Measurements from ENCODE around the gene AKAP17A.
"Not testable (repeated sequence)": the region's sequence is repeated elsewhere in the genome, so short reads cannot be mapped to it uniquely, and the experiment has no call there.

Gene AKAP17A

GRCh38 chrX:1564750-1565683, 26.4 kb upstream of the AKAP17A start:
- Histone ChIP-seq H3K27ac (replicated peaks) (peak overlapping the region; percentile 62), H3K27me3 (ENCODE audit: insufficient read depth, poor library complexity, severe bottlenecking) (no peaks in the 10 kb centered on the region), H3K4me3 (replicated peaks; ENCODE audit: insufficient read depth, low read length) (no peak overlapping the region)
- DNase-seq (ENCODE audit: low read depth in 1 of 2, low spot score in 1 of 2), result no peak
- TF ChIP-seq SPI1 (IDR thresholded peaks at IDR 0.05; ENCODE audit: borderline replicate concordance, low read depth) (0 out of 2 replicates have a peak, but pooled peaks have one; percentile 4), REST (IDR thresholded peaks at IDR 0.05; ENCODE audit: insufficient replicate concordance, low read depth) (no peak), GABPA (IDR thresholded peaks at IDR 0.05; ENCODE audit: low read depth) (no peak), POLR2AphosphoS5 (IDR thresholded peaks at IDR 0.05; ENCODE audit: low read depth) (no peak)
- TF ChIP-seq, protein P1, sequence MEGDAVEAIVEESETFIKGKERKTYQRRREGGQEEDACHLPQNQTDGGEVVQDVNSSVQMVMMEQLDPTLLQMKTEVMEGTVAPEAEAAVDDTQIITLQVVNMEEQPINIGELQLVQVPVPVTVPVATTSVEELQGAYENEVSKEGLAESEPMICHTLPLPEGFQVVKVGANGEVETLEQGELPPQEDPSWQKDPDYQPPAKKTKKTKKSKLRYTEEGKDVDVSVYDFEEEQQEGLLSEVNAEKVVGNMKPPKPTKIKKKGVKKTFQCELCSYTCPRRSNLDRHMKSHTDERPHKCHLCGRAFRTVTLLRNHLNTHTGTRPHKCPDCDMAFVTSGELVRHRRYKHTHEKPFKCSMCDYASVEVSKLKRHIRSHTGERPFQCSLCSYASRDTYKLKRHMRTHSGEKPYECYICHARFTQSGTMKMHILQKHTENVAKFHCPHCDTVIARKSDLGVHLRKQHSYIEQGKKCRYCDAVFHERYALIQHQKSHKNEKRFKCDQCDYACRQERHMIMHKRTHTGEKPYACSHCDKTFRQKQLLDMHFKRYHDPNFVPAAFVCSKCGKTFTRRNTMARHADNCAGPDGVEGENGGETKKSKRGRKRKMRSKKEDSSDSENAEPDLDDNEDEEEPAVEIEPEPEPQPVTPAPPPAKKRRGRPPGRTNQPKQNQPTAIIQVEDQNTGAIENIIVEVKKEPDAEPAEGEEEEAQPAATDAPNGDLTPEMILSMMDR (IDR thresholded peaks at IDR 0.05; ENCODE audit: insufficient read depth, low read length), result no peak

- DNase-seq (ENCODE audit: low read depth in 1 of 2, low spot score in 1 of 2); H3K27me3 ChIP-seq (ENCODE audit: insufficient read depth, poor library complexity, severe bottlenecking); H3K27ac ChIP-seq (replicated peaks); H3K4me3 ChIP-seq (replicated peaks; ENCODE audit: insufficient read depth, low read length): not testable (repeated sequence)
These were observed 17.2 kb upstream of the AKAP17A start for GRCh38 chrX:1574181-1574580.

DNA sequence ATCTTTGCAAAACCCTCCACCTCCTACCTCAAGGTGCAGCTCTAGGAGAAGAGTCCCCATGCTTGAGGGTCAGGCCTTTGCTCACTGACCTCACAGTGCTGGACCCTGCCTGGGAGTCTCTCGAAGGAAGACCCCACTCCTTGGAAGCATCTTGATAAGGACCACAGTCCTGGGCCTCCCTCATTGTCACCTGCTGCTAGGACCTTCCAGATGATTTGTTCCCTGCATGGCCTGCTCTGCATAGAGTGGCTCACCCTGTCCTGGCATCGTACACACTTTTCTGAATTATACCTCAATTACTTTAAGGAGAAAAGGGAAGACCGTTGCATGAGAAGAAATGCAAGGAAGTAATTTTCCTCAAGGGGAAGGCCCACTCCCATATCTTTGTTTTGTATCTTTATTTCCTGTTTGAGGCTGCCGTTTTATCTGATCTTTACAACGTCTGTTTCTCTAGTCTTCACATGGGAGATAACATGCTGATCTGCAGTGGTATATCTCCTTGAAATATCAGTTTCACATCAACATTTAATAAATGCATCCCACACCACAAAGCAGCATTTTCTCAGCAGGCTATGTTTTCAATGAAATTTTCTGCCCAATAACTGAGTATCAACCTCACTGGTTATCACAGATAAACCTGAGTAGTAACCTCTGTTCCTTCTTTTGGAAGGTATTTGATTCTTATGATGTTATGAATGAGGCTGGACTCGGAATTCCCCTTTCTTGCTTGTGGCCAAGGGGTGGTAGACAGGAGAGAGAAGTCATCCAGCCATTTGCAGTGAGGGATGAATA, 15.0 kb upstream of the AKAP17A start:
- Histone ChIP-seq H3K4me3 (replicated peaks; ENCODE audit: insufficient read depth, low read length) (no peak overlapping the region), H3K27ac (replicated peaks) (peak overlapping the region; percentile 2; the same call in 1 of the 2 replicates), H3K27me3 (ENCODE audit: insufficient read depth, poor library complexity, severe bottlenecking) (no peaks in the 10 kb centered on the region)
- no peak for DNase-seq (ENCODE audit: low read depth in 1 of 2, low spot score in 1 of 2)
- TF ChIP-seq REST (IDR thresholded peaks at IDR 0.05; ENCODE audit: insufficient replicate concordance, low read depth), result no peak
- no peak for TF ChIP-seq POLR2AphosphoS5 (IDR thresholded peaks at IDR 0.05; ENCODE audit: low read depth)
- TF ChIP-seq GABPA (IDR thresholded peaks at IDR 0.05; ENCODE audit: low read depth), result no peak
- TF ChIP-seq, protein P1 (IDR thresholded peaks at IDR 0.05; ENCODE audit: insufficient read depth, low read length), result no peak
- TF ChIP-seq SPI1 (IDR thresholded peaks at IDR 0.05; ENCODE audit: borderline replicate concordance, low read depth), result no peak

DNA sequence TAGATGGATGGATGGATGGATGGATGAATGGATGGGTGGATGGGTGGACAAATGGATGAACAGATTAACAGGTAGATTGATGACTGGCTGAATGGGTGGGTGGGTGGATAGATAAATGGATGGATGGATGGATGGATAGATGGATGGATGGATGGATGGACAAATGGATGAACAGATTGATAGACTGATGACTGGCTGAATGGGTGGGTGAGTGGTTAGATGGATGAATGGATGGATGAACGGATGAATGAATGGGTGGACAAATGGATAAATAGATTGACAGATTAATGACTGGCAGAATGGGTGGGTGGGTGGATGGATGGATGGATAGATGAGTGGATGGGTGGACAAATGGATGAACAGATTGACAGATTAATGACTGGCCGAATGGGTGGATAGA, 13.6 kb upstream of the AKAP17A start:
- no peak overlapping the region for H3K4me3 ChIP-seq (replicated peaks; ENCODE audit: insufficient read depth, low read length)
- TF ChIP-seq SPI1 (IDR thresholded peaks at IDR 0.05; ENCODE audit: borderline replicate concordance, low read depth), result no peak
- no peak for TF ChIP-seq POLR2AphosphoS5 (IDR thresholded peaks at IDR 0.05; ENCODE audit: low read depth)
- TF ChIP-seq GABPA (IDR thresholded peaks at IDR 0.05; ENCODE audit: low read depth), result no peak
- TF ChIP-seq, protein P1 (IDR thresholded peaks at IDR 0.05; ENCODE audit: insufficient read depth, low read length), result no peak
- no peak for TF ChIP-seq REST (IDR thresholded peaks at IDR 0.05; ENCODE audit: insufficient replicate concordance, low read depth)
- DNase-seq (ENCODE audit: low read depth in 1 of 2, low spot score in 1 of 2), result no peak
- no peak overlapping the region for H3K27ac ChIP-seq (replicated peaks)
- no peaks in the 10 kb centered on the region for H3K27me3 ChIP-seq (ENCODE audit: insufficient read depth, poor library complexity, severe bottlenecking)

Data from HL-60 (cell line).